NB4 (cell line): ENCODE measurements around the gene DRC3.

Experiments used
- CTCF ChIP-seq: IDR thresholded peaks from one replicate; pipeline ENCODE4 v1.5.1; 2012; ENCODE audit warnings: low read depth, low read length
- POLR2A ChIP-seq: IDR thresholded peaks from 2 replicates; pipeline ENCODE4 v1.6.1; 2011; ENCODE audit warnings: mild to moderate bottlenecking; ENCODE audit not compliant: insufficient read length; ENCODE audit errors: extremely low read depth

DNA sequence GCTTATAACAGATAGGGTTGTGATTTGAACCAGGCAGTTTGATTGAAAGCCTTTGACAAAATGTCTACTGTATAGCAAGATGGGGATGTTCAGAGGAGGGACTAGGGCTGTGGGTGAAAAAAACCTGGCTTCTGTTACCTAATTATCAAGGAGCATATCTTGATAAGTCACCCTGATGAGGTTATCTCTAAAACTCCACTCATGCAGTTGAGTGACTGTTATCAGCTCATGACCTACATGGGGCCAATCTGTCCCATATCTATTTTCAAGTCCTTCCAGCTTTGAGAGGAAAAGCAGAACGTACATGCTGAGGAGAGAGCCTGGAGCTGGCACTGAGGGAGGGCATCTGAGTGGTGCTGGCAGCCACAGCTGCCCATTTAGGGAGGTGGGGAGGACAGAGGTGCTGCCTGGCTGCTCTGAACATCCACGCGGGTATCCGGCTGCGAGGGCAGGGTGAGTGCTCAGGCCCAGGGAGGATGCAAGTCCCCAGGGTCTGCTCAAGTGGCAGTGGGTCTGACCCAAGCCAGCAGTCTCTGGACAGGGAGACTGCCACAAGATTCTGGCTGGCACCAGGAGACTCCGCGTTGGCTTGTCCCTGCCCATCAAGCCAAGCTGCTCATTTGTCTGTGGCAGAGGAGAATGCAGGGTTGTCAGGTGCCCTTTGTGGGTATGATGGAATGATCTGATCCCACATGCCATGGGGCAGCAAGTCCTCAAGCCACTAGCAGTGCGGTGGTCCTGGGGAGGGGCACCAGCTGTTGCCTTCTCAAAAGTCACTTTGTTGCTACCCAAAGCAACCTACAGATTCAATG lies 37.2 kb downstream of the DRC3 start:
- TF ChIP-seq CTCF (no peak), POLR2A (no peak)
